ENCODE measurements around the gene PAM16. TPM values are rescaled to one million over a fixed set of nuclear protein-coding genes. Genes with fewer than 3 reads are reported as not detected.

The PAM16 gene
- total RNA-seq, 2 donors from 2014 or later = 46.6 to 48.2 TPM

- H3K4me3 Mint-ChIP-seq = peak overlapping the region; percentile 57 to 73
- no peaks in the 10 kb centered on the region for H3K27me3 Mint-ChIP-seq (ENCODE audit: low read depth)
- H3K36me3 Mint-ChIP-seq (ENCODE audit: insufficient read depth in 2 of 2) = no peaks in the 10 kb centered on the region
- no peaks in the 10 kb centered on the region for H3K9me3 Mint-ChIP-seq
- peak in 1 of 2 donors; percentile 35 for ATAC-seq (replicated peaks in 1 of 2)
- no peak overlapping the region for H3K27ac Mint-ChIP-seq
- no peak for DNase-seq
- no peaks in the 10 kb centered on the region for H3K4me1 Mint-ChIP-seq (ENCODE audit: low read depth)
Measured at GRCh38 chr16:4327386-4328045, 23.6 kb downstream of the PAM16 start.

GRCh38 chr16:4325253-4325758, 25.8 kb downstream of the PAM16 start:
- H3K4me3 Mint-ChIP-seq = no peak overlapping the region
- no peaks in the 10 kb centered on the region for H3K9me3 Mint-ChIP-seq
- no peaks in the 10 kb centered on the region for H3K36me3 Mint-ChIP-seq (ENCODE audit: insufficient read depth in 2 of 2)
- H3K4me1 Mint-ChIP-seq (ENCODE audit: low read depth) = no peaks in the 10 kb centered on the region
- H3K27ac Mint-ChIP-seq = no peak overlapping the region
- no peak for ATAC-seq (replicated peaks in 1 of 2)
- DNase-seq = no peak
- H3K27me3 Mint-ChIP-seq (ENCODE audit: low read depth) = no peaks in the 10 kb centered on the region

- H3K4me3 Mint-ChIP-seq = no peak overlapping the region
- no peaks in the 10 kb centered on the region for H3K9me3 Mint-ChIP-seq
- H3K4me1 Mint-ChIP-seq (ENCODE audit: low read depth) = peaks cover under 1% of the 10 kb centered on the region
- no peaks in the 10 kb centered on the region for H3K36me3 Mint-ChIP-seq (ENCODE audit: insufficient read depth in 2 of 2)
- no peak overlapping the region for H3K27ac Mint-ChIP-seq
- no peaks in the 10 kb centered on the region for H3K27me3 Mint-ChIP-seq (ENCODE audit: low read depth)
- no peak for ATAC-seq (replicated peaks in 1 of 2)
- no peak for DNase-seq
Measured at GRCh38 chr16:4324492-4325252, 26.4 kb downstream of the PAM16 start.

- H3K4me1 Mint-ChIP-seq (ENCODE audit: low read depth) = peaks cover 8% of the 10 kb centered on the region
- no peak overlapping the region for H3K4me3 Mint-ChIP-seq
- ATAC-seq (replicated peaks in 1 of 2) (no peak), DNase-seq (no peak)
- H3K36me3 Mint-ChIP-seq (ENCODE audit: insufficient read depth in 2 of 2) = no peaks in the 10 kb centered on the region
- H3K27ac Mint-ChIP-seq = no peak overlapping the region
- no peaks in the 10 kb centered on the region for H3K27me3 Mint-ChIP-seq (ENCODE audit: low read depth)
- H3K9me3 Mint-ChIP-seq = no peaks in the 10 kb centered on the region
Measured at GRCh38 chr16:4323845-4324488, 27.2 kb downstream of the PAM16 start.

- Mint-ChIP-seq H3K27me3 (ENCODE audit: low read depth) (no peaks in the 10 kb centered on the region), H3K36me3 (ENCODE audit: insufficient read depth in 2 of 2) (no peaks in the 10 kb centered on the region), H3K27ac (no peak overlapping the region), H3K4me1 (ENCODE audit: low read depth) (peaks cover 11% of the 10 kb centered on the region), H3K9me3 (no peaks in the 10 kb centered on the region), H3K4me3 (no peak overlapping the region)
- no peak for DNase-seq
- ATAC-seq (replicated peaks in 1 of 2) = no peak
Measured at GRCh38 chr16:4323071-4323844, 27.9 kb downstream of the PAM16 start.

GRCh38 chr16:4322121-4323052, 28.7 kb downstream of the PAM16 start:
- Mint-ChIP-seq H3K27ac (no peak overlapping the region), H3K9me3 (no peaks in the 10 kb centered on the region), H3K36me3 (ENCODE audit: insufficient read depth in 2 of 2) (no peaks in the 10 kb centered on the region), H3K4me1 (ENCODE audit: low read depth) (peaks cover 11% of the 10 kb centered on the region), H3K27me3 (ENCODE audit: low read depth) (no peaks in the 10 kb centered on the region), H3K4me3 (no peak overlapping the region)
- ATAC-seq (replicated peaks in 1 of 2) = no peak
- DNase-seq = no peak

- H3K27me3 Mint-ChIP-seq (ENCODE audit: low read depth) = no peaks in the 10 kb centered on the region
Measured at GRCh38 chr16:4321286-4322120, 29.6 kb downstream of the PAM16 start.

GRCh38 chr16:4320571-4321137, 30.5 kb downstream of the PAM16 start:
- Mint-ChIP-seq H3K4me3 (no peak overlapping the region), H3K4me1 (ENCODE audit: low read depth) (peaks cover 11% of the 10 kb centered on the region), H3K27me3 (ENCODE audit: low read depth) (no peaks in the 10 kb centered on the region), H3K9me3 (no peaks in the 10 kb centered on the region), H3K36me3 (ENCODE audit: insufficient read depth in 2 of 2) (no peaks in the 10 kb centered on the region), H3K27ac (no peak overlapping the region)
- DNase-seq (no peak), ATAC-seq (replicated peaks in 1 of 2) (no peak)

More at GRCh38 chr16:4321286-4322120, 29.6 kb downstream of the PAM16 start:
- Mint-ChIP-seq H3K4me1 (ENCODE audit: low read depth) (peaks cover 11% of the 10 kb centered on the region), H3K4me3 (no peak overlapping the region), H3K27ac (no peak overlapping the region), H3K36me3 (ENCODE audit: insufficient read depth in 2 of 2) (no peaks in the 10 kb centered on the region), H3K9me3 (no peaks in the 10 kb centered on the region)
- DNase-seq = no peak
- ATAC-seq (replicated peaks in 1 of 2) = no peak

GRCh38 chr16:4319454-4320421, 31.4 kb downstream of the PAM16 start:
- Mint-ChIP-seq H3K27me3 (ENCODE audit: low read depth) (peaks cover 4% of the 10 kb centered on the region), H3K4me3 (no peak overlapping the region), H3K36me3 (ENCODE audit: insufficient read depth in 2 of 2) (no peaks in the 10 kb centered on the region), H3K9me3 (no peaks in the 10 kb centered on the region), H3K4me1 (ENCODE audit: low read depth) (peaks cover 15% of the 10 kb centered on the region), H3K27ac (no peak overlapping the region)
- DNase-seq = peak; percentile 70 to 75
- ATAC-seq (replicated peaks in 1 of 2) = peak; percentile 63 to 75

- Mint-ChIP-seq H3K27ac (no peak overlapping the region), H3K4me3 (no peak overlapping the region), H3K9me3 (no peaks in the 10 kb centered on the region), H3K4me1 (ENCODE audit: low read depth) (peaks cover 22% of the 10 kb centered on the region), H3K36me3 (ENCODE audit: insufficient read depth in 2 of 2) (peaks cover 0 to 4% of the 10 kb centered on the region in 2 donors), H3K27me3 (ENCODE audit: low read depth) (peaks cover 12% of the 10 kb centered on the region)
- no peak for ATAC-seq (replicated peaks in 1 of 2)
- DNase-seq = no peak
Measured at GRCh38 chr16:4318967-4319366, 32.2 kb downstream of the PAM16 start.

All from activated T-cell treated with anti-CD3 and anti-CD28 coated beads, Interleukin-2, amount 50 U/mL, for 72 hours (primary cell).